K562 (cell line): ENCODE results near the gene ABCC1. TPM values are rescaled to one million over a fixed set of nuclear protein-coding genes. Genes with fewer than 3 reads are reported as not detected.

Experiments
- ATAC-seq: fragments of 200-7000 bp; cut with Tn5 transposase; 3 replicates; pipeline ENCODE4 v1.9.1; 2020; ENCODE audit warnings: moderate library complexity
- BruUV-seq: library from RNA; stranded (reverse); fragments of 400-500 nt; replicated peaks from 2 replicates; lab custom pipeline; 2021; lab: Mats Ljungman, UMichigan
- CTCF ChIA-PET: fragments of 300-600 bp; formaldehyde crosslinking; extraction: SDS; loops from one replicate; lab custom pipeline; 2021; ENCODE audit warnings: low intra/inter-chr PET ratio; lab: Yijun Ruan, JAX
- POLR2A ChIA-PET: fragments of 300-600, 350-650 bp; sonication (Branson Sonifier 250); formaldehyde crosslinking; extraction: SDS; loops from one replicate; lab custom pipeline; 2021; ENCODE audit warnings: antibody characterized with exemption, inconsistent platforms; lab: Yijun Ruan, JAX
- DNase-seq, 4 experiments: peaks; one replicate each; pipeline versions ENCODE4 v3.0.0 to v3.0.0-alpha.2; 2011 to 2018; ENCODE audit warnings: low spot score in 3 of 4, mixed read lengths in 3 of 4; ENCODE audit errors: extremely low read depth in 1 of 4
- FAIRE-seq: peaks from 2 replicates; lab custom pipeline; 2011; peaks lifted over from hg19 to GRCh38; lab: Jason Lieb, UNC
- H2AFZ ChIP-seq: 2 replicates; pipeline ENCODE4 v1.6.0; 2011; ENCODE audit warnings: low read depth, low read length, control low read depth, inconsistent platforms
- H3K27ac ChIP-seq: fragments of 200-600 bp; 3 replicates; pipeline ENCODE4 v1.8.0; 2011; ENCODE audit warnings: low read depth, mild to moderate bottlenecking, control low read depth, inconsistent platforms, low read length, moderate library complexity, mixed read lengths; ENCODE audit errors: extremely low read depth
- H3K27me3 ChIP-seq, 2 experiments: fragments of 300-600 bp in 1 of 2; 2 replicates in 1 of 2; 3 replicates in 1 of 2; pipeline versions ENCODE4 v1.6.0 to v1.8.0; 2011; ENCODE audit warnings: inconsistent platforms in 2 of 2, low read length in 2 of 2, mild to moderate bottlenecking in 1 of 2, mixed read lengths in 1 of 2, moderate library complexity in 1 of 2; ENCODE audit not compliant: control insufficient read depth in 2 of 2, insufficient read depth in 2 of 2
- H3K36me3 ChIP-seq: fragments of 300-600 bp; 3 replicates; pipeline ENCODE4 v1.8.0; 2011; ENCODE audit warnings: mild to moderate bottlenecking, low read length, inconsistent platforms; ENCODE audit not compliant: control insufficient read depth, insufficient read depth
- H3K4me1 ChIP-seq, 2 experiments: fragments of 200-600 bp in 1 of 2; replicated peaks in 1 of 2; 2 replicates in 1 of 2; 3 replicates in 1 of 2; pipeline versions ENCODE4 v1.5.1 to v1.8.0; 2011; ENCODE audit warnings: inconsistent platforms in 2 of 2, low read length in 2 of 2, mild to moderate bottlenecking in 1 of 2, mixed read lengths in 1 of 2, moderate library complexity in 1 of 2; ENCODE audit not compliant: control insufficient read depth in 2 of 2, insufficient read depth in 2 of 2
- H3K4me2 ChIP-seq: 2 replicates; pipeline ENCODE4 v1.6.1; 2011; ENCODE audit warnings: low read length, control low read depth, inconsistent platforms, mixed read lengths; ENCODE audit not compliant: insufficient read depth
- H3K4me3 ChIP-seq: fragments of 200-600 bp; sonication (generic), shearing (Covaris generic); 2 replicates; pipeline ENCODE4 v1.5.1; 2016; ENCODE audit warnings: control low read depth, inconsistent platforms
- H3K79me2 ChIP-seq: fragments of 200-600 bp; 3 replicates; pipeline ENCODE4 v1.8.0; 2011; ENCODE audit warnings: low read length, inconsistent platforms; ENCODE audit not compliant: control insufficient read depth, insufficient read depth
- H3K9ac ChIP-seq, 2 experiments: 2 replicates each; pipeline versions ENCODE4 v1.6.0 to v1.6.1; 2011; ENCODE audit warnings: low read depth in 2 of 2, low read length in 2 of 2, control low read depth in 1 of 2, inconsistent platforms in 1 of 2, mild to moderate bottlenecking in 1 of 2, mixed read lengths in 1 of 2; ENCODE audit not compliant: insufficient read depth in 1 of 2
- H3K9me1 ChIP-seq: one replicate; pipeline ENCODE4 v1.6.0; 2011; ENCODE audit warnings: inconsistent platforms, mild to moderate bottlenecking, low read length, moderate library complexity; ENCODE audit not compliant: control insufficient read depth, insufficient read depth
- H3K9me3 ChIP-seq: replicated peaks from 2 replicates; pipeline ENCODE4 v1.5.1; 2011; ENCODE audit warnings: low read depth, low read length, inconsistent platforms; ENCODE audit not compliant: control insufficient read depth, insufficient read depth
- H4K20me1 ChIP-seq: replicated peaks from 2 replicates; pipeline ENCODE4 v1.6.1; 2011; ENCODE audit warnings: low read length, inconsistent platforms, mixed read lengths; ENCODE audit not compliant: control insufficient read depth, insufficient read depth
- ARID2 ChIP-seq: fragments of 450-650 bp; IDR thresholded peaks from 2 replicates; pipeline ENCODE4 v1.6.1; 2017; ENCODE audit warnings: antibody characterized with exemption, mild to moderate bottlenecking
- ARID3B ChIP-seq: fragments of 250-450 bp; sonication (Bioruptor Pico); IDR thresholded peaks from 2 replicates; pipeline ENCODE4 v1.4.0; 2020; ENCODE audit warnings: borderline replicate concordance
- NR2C1 ChIP-seq, 2 experiments: fragments of 450-650 bp; IDR thresholded peaks; 2 replicates each; pipeline ENCODE4 v1.6.1; 2017; ENCODE audit warnings: mild to moderate bottlenecking in 2 of 2, antibody characterized with exemption in 1 of 2, inconsistent platforms in 1 of 2, missing compliant biosample characterization in 1 of 2, missing genetic modification characterization in 1 of 2
- PCBP1 ChIP-seq: fragments of 200-400 bp; formaldehyde crosslinking; IDR thresholded peaks from 2 replicates; pipeline ENCODE4 v1.6.1; 2018; ENCODE audit warnings: mild to moderate bottlenecking, low read depth, low read length; ENCODE audit not compliant: poor library complexity, severe bottlenecking
- THAP12 ChIP-seq: fragments of 250-450 bp; sonication (Bioruptor Pico); IDR thresholded peaks from 2 replicates; pipeline ENCODE4 v1.9.0; 2021; ENCODE audit warnings: mild to moderate bottlenecking, inconsistent platforms
- ZBTB5 ChIP-seq: fragments of 450-650 bp; IDR thresholded peaks from 2 replicates; pipeline ENCODE4 v1.6.1; 2017; ENCODE audit warnings: antibody characterized with exemption
- ZFP91 ChIP-seq: sonication (generic); formaldehyde crosslinking; IDR thresholded peaks from 2 replicates; pipeline ENCODE4 v1.8.0; 2022; ENCODE audit warnings: mild to moderate bottlenecking, missing genetic modification reagents
- ZKSCAN3 ChIP-seq: fragments of 250-450 bp; sonication (Bioruptor Pico); IDR thresholded peaks from 2 replicates; pipeline ENCODE4 v1.4.0; 2020
- ZNF23 ChIP-seq: fragments of 250-450 bp; sonication (Bioruptor Pico); IDR thresholded peaks from 2 replicates; pipeline ENCODE4 v1.4.0; 2020; ENCODE audit warnings: mild to moderate bottlenecking
- ZNF518B ChIP-seq: fragments of 250-450 bp; sonication (Bioruptor Pico); IDR thresholded peaks from 2 replicates; pipeline ENCODE4 v1.5.0; 2021; ENCODE audit warnings: mild to moderate bottlenecking, moderate library complexity
- WGBS: fragments of 100-300 bp; shearing (Covaris generic); methylation state at CpG from one replicate; pipeline ENCODE4 v1.1.6; 2016; ENCODE audit warnings: low coverage, mixed read lengths; ENCODE audit not compliant: insufficient coverage; ENCODE audit errors: missing lambda C conversion rate; 5-methylcytosine and 5-hydroxymethylcytosine counted together
- in situ Hi-C: fragments of 300-500 bp; cut with MboI; formaldehyde crosslinking; loops from 4 replicates; pipeline ENCODE4 v1.15.0; 2018; ENCODE audit warnings: inconsistent platforms, mixed read lengths
- intact Hi-C: fragments of 100-400 bp; cut with micrococcal nuclease; formaldehyde crosslinking; loops from 2 replicates; pipeline ENCODE4 v1.14.2; 2022
- polyA plus RNA-seq, 8 experiments: library from polyadenylated mRNA; depleted of rRNA in 4 of 8; stranded (reverse) in 5 of 8; unstranded in 3 of 8; fragments of >200 nt; fragmentation: Nextera tagmentation in 2 of 8; fragmentation: Illumina TruSeq in 1 of 8; extraction: Ambion mirVana in 2 of 8; extraction: Trizol in 1 of 8; gene quantifications; 2 replicates each; pipeline versions ENCODE4 v1.2.1 to v1.2.3, GENCODE V29; 2011 to 2014; ENCODE audit warnings: inconsistent platforms in 1 of 8, missing spikeins in 1 of 8
- total RNA-seq, 7 experiments: library from RNA; depleted of rRNA in 6 of 7; stranded (reverse); fragments of >200 nt in 6 of 7; fragmentation: Illumina TruSeq in 2 of 7; extraction: Trizol in 2 of 7; gene quantifications; 2 replicates each; pipeline versions ENCODE4 v1.2.1 to v1.2.3, GENCODE V29; 2011 to 2021; ENCODE audit warnings: low replicate concordance in 1 of 7

ABCC1 gene
- total and polyA plus RNA-seq, 9 of the 15 experiments (the other 6 are each of a cell fraction or from before 2014, with no cell fraction given), result 3.9 to 41.6 (median 10.0) TPM

- in situ Hi-C loops (no loop called here), intact Hi-C loops (no loop called here)
- no peaks in the 10 kb centered on the region for H3K79me2 ChIP-seq
- no peak for ATAC-seq
- H3K4me1 ChIP-seq, result no peaks in the 10 kb centered on the region; a peak in 1 of 5 replicates
- TF ChIP-seq THAP12 (CRISPR knock-in tag) (no peak), ZNF518B (CRISPR knock-in tag) (no peak), ZKSCAN3 (CRISPR knock-in tag) (no peak), ZNF23 (no peak), PCBP1 (no peak), ARID2 (no peak), ARID3B (CRISPR knock-in tag) (no peak), ZBTB5 (no peak), NR2C1 (IDR thresholded peaks at IDR 0.05) (no peak), NR2C1 (tag; IDR thresholded peaks at IDR 0.05) (no peak), ZFP91 (CRISPR knock-in tag) (no peak)
- DNase-seq, result no peak
- H2AFZ ChIP-seq, result no peak overlapping the region
- FAIRE-seq, result no peak
- ChIA-PET CTCF (no interaction called here), POLR2A (interaction anchor here (1.1 kb wide), 1 partner anchor 9 kb away, joined by 3 read pairs; no protein-coding TSS in a partner anchor)
- no peaks in the 10 kb centered on the region for H3K9me1 ChIP-seq
- no peak overlapping the region for H3K27ac ChIP-seq
- no peaks in the 10 kb centered on the region for H3K9me3 ChIP-seq
- no TSS peak for BruUV-seq
- H3K27me3 ChIP-seq, result no peaks in the 10 kb centered on the region
- H3K4me3 ChIP-seq, result no peak overlapping the region
- peaks cover 74% of the 10 kb centered on the region for H3K36me3 ChIP-seq
- no peaks in the 10 kb centered on the region for H4K20me1 ChIP-seq
- 77% methylated on average over 4 of the region's 4 CpGs for WGBS
- no peak overlapping the region for H3K4me2 ChIP-seq
- no peak overlapping the region for H3K9ac ChIP-seq
Observed at GRCh38 chr16:16099320-16099719, 149.9 kb downstream of the ABCC1 start.
